Breast epithelium (tissue), 4 donors: Measurements from ENCODE around the gene TMTC1. TPM values are rescaled to one million over a fixed set of nuclear protein-coding genes. Genes with fewer than 3 reads are reported as not detected.
A peak's percentile ranks its signal among the peaks of the same experiment; 100 is the strongest.
"Not testable (repeated sequence)": the region's sequence is repeated elsewhere in the genome, so short reads cannot be mapped to it uniquely, and the experiment has no call there.

ENCODE experiments used
- DNase-seq, 2 donors: peaks; one replicate each; pipeline ENCODE4 v3.0.0-alpha.2; 2019; ENCODE audit warnings: low spot score in 2 of 2
- H3K27ac ChIP-seq, 2 donors: fragments of 200-600 bp; sonication (generic) in 1 of 2; one replicate each; pipeline ENCODE4 v1.5.1; 2016 to 2019; ENCODE audit warnings: mild to moderate bottlenecking in 1 of 2
- H3K27me3 ChIP-seq, 2 donors: fragments of 200-600 bp; sonication (generic) in 1 of 2; one replicate each; pipeline versions ENCODE4 v1.5.1 to v1.6.0; 2017 to 2019; ENCODE audit warnings: control low read depth in 1 of 2, mild to moderate bottlenecking in 1 of 2
- H3K36me3 ChIP-seq: fragments of 200-600 bp; one replicate; pipeline ENCODE4 v1.5.1; 2019
- H3K4me1 ChIP-seq, 2 donors: fragments of 200-600 bp; sonication (generic); one replicate each; pipeline ENCODE4 v1.5.1; 2016 to 2019; ENCODE audit warnings: control low read depth in 1 of 2
- H3K4me3 ChIP-seq, 3 donors: fragments of 200-600 bp; sonication (generic); 1 replicate in 2 of 3; 2 replicates in 1 of 3; pipeline ENCODE4 v1.5.1; 2016 to 2019; ENCODE audit warnings: mild to moderate bottlenecking in 3 of 3, moderate library complexity in 2 of 3
- H3K9me3 ChIP-seq, 2 donors: fragments of 200-600 bp; sonication (generic) in 1 of 2; one replicate each; pipeline ENCODE4 v1.5.1; 2016 to 2019; ENCODE audit warnings: control low read depth in 1 of 2
- CTCF ChIP-seq, 3 donors: fragments of 450-650 bp; IDR thresholded peaks; one replicate each; pipeline ENCODE4 v1.5.1; 2016 to 2017; ENCODE audit warnings: antibody characterized with exemption in 3 of 3, mild to moderate bottlenecking in 3 of 3, moderate library complexity in 3 of 3
- POLR2A ChIP-seq: fragments of 450-650 bp; IDR thresholded peaks from one replicate; pipeline ENCODE4 v1.6.1; 2016; ENCODE audit warnings: antibody characterized with exemption, mild to moderate bottlenecking, moderate library complexity
- POLR2AphosphoS5 ChIP-seq, 3 donors: sonication (generic); formaldehyde crosslinking; IDR thresholded peaks; one replicate each; pipeline ENCODE4 v1.6.1; 2017; ENCODE audit warnings: antibody characterized with exemption in 3 of 3
- intact Hi-C: fragments of 100-400 bp; cut with DNase I; formaldehyde crosslinking; loops from one replicate; pipeline ENCODE4 v1.15.1; 2023; ENCODE audit warnings: low total_unique reads
- total RNA-seq, 3 donors: library from RNA; depleted of rRNA; stranded (reverse); fragments of >200 nt; gene quantifications; one replicate each; pipeline ENCODE4 v1.1.0, GENCODE V29; 2016

Gene TMTC1
- total RNA-seq, 3 donors from 2014 or later, result 49.9 to 87.2 (median 71.8) TPM

GRCh38 chr12:29634057-29634456 lies 149.7 kb downstream of the TMTC1 start:
- Histone ChIP-seq H3K4me3 (no peak overlapping the region), H3K4me1 (no peaks in the 10 kb centered on the region), H3K36me3 (no peaks in the 10 kb centered on the region), H3K9me3 (no peaks in the 10 kb centered on the region), H3K27me3 (no peaks in the 10 kb centered on the region), H3K27ac (no peak overlapping the region)
- TF ChIP-seq CTCF (IDR thresholded peaks at IDR 0.05) (no peak), POLR2AphosphoS5 (IDR thresholded peaks at IDR 0.05) (no peak), POLR2A (no peak)
- intact Hi-C loops, result no loop called here
- no peak for DNase-seq

GRCh38 chr12:29630164-29630563 lies 153.6 kb downstream of the TMTC1 start:
- DNase-seq, result not testable (repeated sequence)

GRCh38 chr12:29627221-29627620 lies 156.5 kb downstream of the TMTC1 start:
- no peaks in the 10 kb centered on the region for H3K4me1 ChIP-seq
- no peak overlapping the region for H3K27ac ChIP-seq
- no peak overlapping the region for H3K4me3 ChIP-seq
- H3K9me3 ChIP-seq, result peaks cover 0 to 11% of the 10 kb centered on the region in 2 donors
- no peaks in the 10 kb centered on the region for H3K27me3 ChIP-seq
- intact Hi-C loops, result no loop called here
- no peak for DNase-seq
- TF ChIP-seq CTCF (IDR thresholded peaks at IDR 0.05) (no peak), POLR2A (no peak), POLR2AphosphoS5 (IDR thresholded peaks at IDR 0.05) (no peak)
- H3K36me3 ChIP-seq, result no peaks in the 10 kb centered on the region

More at GRCh38 chr12:29630164-29630563, 153.6 kb downstream of the TMTC1 start:
- H3K27ac ChIP-seq, H3K4me3 ChIP-seq, intact Hi-C loops, H3K36me3 ChIP-seq, H3K27me3 ChIP-seq, H3K4me1 ChIP-seq: not testable (repeated sequence)
- peaks cover 0 to 11% of the 10 kb centered on the region in 2 donors for H3K9me3 ChIP-seq

GRCh38 chr12:29625359-29625953 lies 158.3 kb downstream of the TMTC1 start:
- no peak overlapping the region for H3K4me3 ChIP-seq
- H3K27me3 ChIP-seq, result no peaks in the 10 kb centered on the region
- intact Hi-C loops, result no loop called here
- H3K4me1 ChIP-seq, result no peaks in the 10 kb centered on the region
- no peak for DNase-seq
- H3K9me3 ChIP-seq, result peaks cover 0 to 11% of the 10 kb centered on the region in 2 donors
- peak overlapping the region in 1 of 2 donors; percentile 21 for H3K27ac ChIP-seq
- H3K36me3 ChIP-seq, result no peaks in the 10 kb centered on the region
- TF ChIP-seq CTCF (IDR thresholded peaks at IDR 0.05) (no peak), POLR2A (no peak), POLR2AphosphoS5 (IDR thresholded peaks at IDR 0.05) (no peak)

- Histone ChIP-seq H3K36me3 (no peaks in the 10 kb centered on the region), H3K27ac (no peak overlapping the region), H3K27me3 (no peaks in the 10 kb centered on the region), H3K4me1 (no peaks in the 10 kb centered on the region), H3K9me3 (no peaks in the 10 kb centered on the region), H3K4me3 (no peak overlapping the region)
- TF ChIP-seq POLR2A (no peak), CTCF (IDR thresholded peaks at IDR 0.05) (no peak), POLR2AphosphoS5 (IDR thresholded peaks at IDR 0.05) (no peak)
- intact Hi-C loops, result no loop called here
- DNase-seq, result no peak
Measured at GRCh38 chr12:29622251-29622650, 161.5 kb downstream of the TMTC1 start.
